IMR-90 (cell line): Measurements from ENCODE around the gene NLRX1.

ENCODE experiments used
- CEBPB ChIP-seq: IDR thresholded peaks from 2 replicates; pipeline ENCODE4 v1.6.1; 2012; ENCODE audit warnings: low read depth, low read length, improper control_type of control experiment
- CTCF ChIP-seq: conservative IDR thresholded peaks from 2 replicates; pipeline ENCODE4 v1.5.1; 2012; ENCODE audit warnings: mild to moderate bottlenecking, low read depth, low read length, improper control_type of control experiment
- FOS ChIP-seq: fragments of 150-350 bp; IDR thresholded peaks from 2 replicates; pipeline ENCODE4 v1.6.1; 2016; ENCODE audit warnings: low read depth, low read length
- MAFK ChIP-seq: IDR thresholded peaks from 2 replicates; pipeline ENCODE4 v1.6.1; 2012; ENCODE audit warnings: low read depth, low read length, improper control_type of control experiment
- MXI1 ChIP-seq: IDR thresholded peaks from 2 replicates; pipeline ENCODE4 v1.6.1; 2012; ENCODE audit warnings: low read depth, mild to moderate bottlenecking, low read length, moderate library complexity, borderline replicate concordance
- POLR2A ChIP-seq: IDR thresholded peaks from 2 replicates; pipeline ENCODE4 v1.6.1; 2012; ENCODE audit warnings: mild to moderate bottlenecking, low read depth, low read length
- TF ChIP-seq, protein P1 (sequence below): fragments of 150-350 bp; IDR thresholded peaks from 2 replicates; pipeline ENCODE4 v1.6.1; 2017; ENCODE audit warnings: mild to moderate bottlenecking, antibody characterized with exemption, low read length, low read depth
- TF ChIP-seq, protein P2 (sequence below): fragments of 150-350 bp; IDR thresholded peaks from 2 replicates; pipeline ENCODE4 v1.6.1; 2016; ENCODE audit warnings: low read depth, mild to moderate bottlenecking, low read length, moderate library complexity, borderline replicate concordance

GRCh38 chr11:119121811-119122124, 46.8 kb upstream of the NLRX1 start:
- TF ChIP-seq CTCF: no peak
- TF ChIP-seq POLR2A: no peak
- TF ChIP-seq MXI1: no peak
- no peak for TF ChIP-seq FOS
- TF ChIP-seq, protein P1, sequence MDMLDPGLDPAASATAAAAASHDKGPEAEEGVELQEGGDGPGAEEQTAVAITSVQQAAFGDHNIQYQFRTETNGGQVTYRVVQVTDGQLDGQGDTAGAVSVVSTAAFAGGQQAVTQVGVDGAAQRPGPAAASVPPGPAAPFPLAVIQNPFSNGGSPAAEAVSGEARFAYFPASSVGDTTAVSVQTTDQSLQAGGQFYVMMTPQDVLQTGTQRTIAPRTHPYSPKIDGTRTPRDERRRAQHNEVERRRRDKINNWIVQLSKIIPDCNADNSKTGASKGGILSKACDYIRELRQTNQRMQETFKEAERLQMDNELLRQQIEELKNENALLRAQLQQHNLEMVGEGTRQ: no peak
- TF ChIP-seq, protein P2, sequence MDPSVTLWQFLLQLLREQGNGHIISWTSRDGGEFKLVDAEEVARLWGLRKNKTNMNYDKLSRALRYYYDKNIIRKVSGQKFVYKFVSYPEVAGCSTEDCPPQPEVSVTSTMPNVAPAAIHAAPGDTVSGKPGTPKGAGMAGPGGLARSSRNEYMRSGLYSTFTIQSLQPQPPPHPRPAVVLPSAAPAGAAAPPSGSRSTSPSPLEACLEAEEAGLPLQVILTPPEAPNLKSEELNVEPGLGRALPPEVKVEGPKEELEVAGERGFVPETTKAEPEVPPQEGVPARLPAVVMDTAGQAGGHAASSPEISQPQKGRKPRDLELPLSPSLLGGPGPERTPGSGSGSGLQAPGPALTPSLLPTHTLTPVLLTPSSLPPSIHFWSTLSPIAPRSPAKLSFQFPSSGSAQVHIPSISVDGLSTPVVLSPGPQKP: no peak
- no peak for TF ChIP-seq MAFK
- TF ChIP-seq CEBPB: no peak
